Spleen (tissue), 11 donors: ENCODE measurements around the gene LCN10. TPM values are rescaled to one million over a fixed set of nuclear protein-coding genes. Genes with fewer than 3 reads are reported as not detected.
"Not testable (repeated sequence)": the region's sequence is repeated elsewhere in the genome, so short reads cannot be mapped to it uniquely, and the experiment has no call there.

Source experiments
- DNase-seq: peaks from one replicate; pipeline ENCODE4 v3.0.0-alpha.2; 2020
- H3K27ac ChIP-seq, 8 donors: fragments of 200-600 bp; sonication (generic) in 7 of 8; 1 replicate in 4 of 8; 2 replicates in 4 of 8; pipeline versions ENCODE4 v1.5.0 to v1.8.0; 2016 to 2021; ENCODE audit warnings: inconsistent platforms in 4 of 8, mild to moderate bottlenecking in 4 of 8, moderate library complexity in 1 of 8
- H3K27me3 ChIP-seq, 7 donors: fragments of 200-600 bp; sonication (generic) in 6 of 7; replicated peaks in 1 of 7; 1 replicate in 4 of 7; 2 replicates in 3 of 7; pipeline versions ENCODE4 v1.5.0 to v1.8.0; 2016 to 2021; ENCODE audit warnings: inconsistent platforms in 3 of 7, mild to moderate bottlenecking in 1 of 7
- H3K36me3 ChIP-seq, 6 donors: fragments of 200-600 bp; sonication (generic) in 5 of 6; 1 replicate in 4 of 6; 2 replicates in 2 of 6; pipeline versions ENCODE4 v1.5.0 to v1.8.0; 2016 to 2021; ENCODE audit warnings: inconsistent platforms in 2 of 6
- H3K4me1 ChIP-seq, 6 donors: fragments of 200-600 bp; sonication (generic) in 5 of 6; 1 replicate in 3 of 6; 2 replicates in 3 of 6; pipeline versions ENCODE4 v1.5.0 to v1.8.0; 2016 to 2021; ENCODE audit warnings: inconsistent platforms in 3 of 6
- H3K4me3 ChIP-seq, 8 donors: fragments of 200-600 bp; sonication (generic) in 7 of 8; 1 replicate in 4 of 8; 2 replicates in 4 of 8; pipeline versions ENCODE4 v1.5.0 to v1.8.0; 2016 to 2021; ENCODE audit warnings: inconsistent platforms in 4 of 8, mild to moderate bottlenecking in 4 of 8, moderate library complexity in 2 of 8
- H3K9me3 ChIP-seq, 8 donors: fragments of 200-600 bp; sonication (generic) in 7 of 8; 1 replicate in 4 of 8; 2 replicates in 4 of 8; pipeline versions ENCODE4 v1.5.0 to v1.8.0; 2016 to 2021; ENCODE audit warnings: inconsistent platforms in 4 of 8
- CTCF ChIP-seq, 11 experiments: fragments of 200-600 bp in 7 of 11; fragments of 450-650 bp in 4 of 11; sonication (generic) in 4 of 11; IDR thresholded peaks in 8 of 11; conservative IDR thresholded peaks in 3 of 11; 1 replicate in 7 of 11; 2 replicates in 4 of 11; pipeline versions ENCODE4 v1.4.0 to v1.8.0; 2016 to 2021; ENCODE audit warnings: antibody characterized with exemption in 11 of 11, inconsistent platforms in 4 of 11, mild to moderate bottlenecking in 1 of 11
- POLR2A ChIP-seq, 3 donors: fragments of 450-650 bp; IDR thresholded peaks; one replicate each; pipeline ENCODE4 v1.5.1; 2017; ENCODE audit warnings: antibody characterized with exemption in 3 of 3, mild to moderate bottlenecking in 1 of 3
- POLR2AphosphoS5 ChIP-seq, 3 donors: sonication (generic); formaldehyde crosslinking; IDR thresholded peaks; one replicate each; pipeline ENCODE4 v1.5.1; 2017; ENCODE audit warnings: antibody characterized with exemption in 3 of 3
- WGBS, 5 donors: extraction: QIAGEN DNeasy Blood & Tissue Kit in 3 of 5; methylation state at CpG; one replicate each; pipeline versions ENCODE4 v1.1.5 to v1.1.7; 2013 to 2018; 5-methylcytosine and 5-hydroxymethylcytosine counted together
- intact Hi-C: fragments of 100-400 bp; cut with DNase I; formaldehyde crosslinking; loops from one replicate; pipeline ENCODE4 v1.15.0; 2023; ENCODE audit warnings: low total_unique reads
- polyA plus RNA-seq, 3 donors: library from polyadenylated mRNA; stranded (reverse); fragments of 200-250 nt; gene quantifications; one replicate each; pipeline ENCODE4 v1.2.1, GENCODE V29; 2013
- total RNA-seq, 7 donors: library from RNA; depleted of rRNA in 3 of 7; stranded (reverse); fragments of >200 nt in 3 of 7; fragmentation: NEBNext Ultra II Directional in 4 of 7; extraction: Animal tissue kit (Norgen Biotek cat#: 25700) in 4 of 7; gene quantifications; one replicate each; pipeline versions ENCODE4 v1.1.0 to v1.2.1, GENCODE V29; 2016 to 2021
- donor health status: healthy with polysubstance abuse.
- donor health status: DM: no; HTN: no; CAD: no; lungs with moderate emphysema.
- donor health status: DM: no; HTN: no; CAD: no.
- donor health status: Bipolar disorder and iron deficiency.
- donor health status: healthy.
- donor health status: DM: no; HTN: no; CAD: no.
- donor health status: DM: yes; HTN: yes; CAD: no.

The LCN10 gene
- total and polyA plus RNA-seq, 10 donors: 7.2 to 41.3 (median 15.8) TPM

- Histone ChIP-seq H3K4me1 (peaks cover 20 to 38% (median 33%) of the 10 kb centered on the region in 6 donors), H3K9me3 (no peaks in the 10 kb centered on the region), H3K4me3 (no peak overlapping the region), H3K27ac (no peak overlapping the region), H3K27me3 (peaks cover 0 to 50% (median 29%) of the 10 kb centered on the region in 7 donors), H3K36me3 (no peaks in the 10 kb centered on the region)
- no peak for DNase-seq
- TF ChIP-seq POLR2A (IDR thresholded peaks at IDR 0.05) (no peak), POLR2AphosphoS5 (IDR thresholded peaks at IDR 0.05) (no peak), CTCF (IDR thresholded peaks at IDR 0.05 in 8 of 11, conservative IDR thresholded peaks at IDR 0.05 in 3 of 11) (no peak)
- WGBS, 5 donors: 88 to 95% (median 91%) methylated on average over 9 to 24 of the region's 24 CpGs
- intact Hi-C loops: no loop called here
Measured at GRCh38 chr9:136709454-136710109, 33.2 kb downstream of the LCN10 start.

DNA sequence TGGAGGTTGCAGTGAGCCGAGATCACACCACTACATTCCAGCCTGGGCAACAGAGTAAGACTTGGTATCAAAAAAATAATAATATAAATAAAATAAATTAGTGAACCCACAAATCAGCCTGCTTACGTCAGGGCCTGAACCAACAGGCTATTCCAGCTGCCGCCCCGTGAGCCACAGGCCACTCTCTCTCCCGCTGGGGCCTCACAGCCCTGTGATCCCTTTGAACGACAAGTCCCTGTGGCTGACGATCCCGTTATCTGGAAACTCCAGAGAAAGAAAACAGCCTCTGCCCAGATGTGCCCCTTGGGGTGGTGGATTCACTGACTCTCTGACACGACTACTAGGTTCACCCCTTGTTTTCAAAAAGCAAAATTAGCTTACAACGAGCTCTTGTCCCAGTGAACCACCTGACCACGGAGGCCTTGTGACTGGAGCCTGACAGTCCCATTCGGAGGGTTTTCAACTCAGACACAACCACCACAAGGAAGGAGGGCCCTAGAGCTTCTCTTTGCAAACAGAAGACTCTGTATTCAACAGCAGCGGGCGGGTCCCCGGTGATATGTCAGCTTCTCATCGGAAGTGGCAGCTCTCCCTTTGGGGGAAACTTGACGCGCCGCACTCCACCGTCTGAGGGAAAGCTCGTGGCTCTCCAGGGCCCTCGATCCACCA lies 34.8 kb downstream of the LCN10 start:
- H3K9me3 ChIP-seq: no peaks in the 10 kb centered on the region
- no peak overlapping the region for H3K4me3 ChIP-seq
- H3K4me1 ChIP-seq: peaks cover 11 to 35% (median 24%) of the 10 kb centered on the region in 6 donors
- intact Hi-C loops: no loop called here
- no peak overlapping the region for H3K27ac ChIP-seq
- TF ChIP-seq CTCF (IDR thresholded peaks at IDR 0.05 in 8 of 11, conservative IDR thresholded peaks at IDR 0.05 in 3 of 11) (no peak), POLR2AphosphoS5 (IDR thresholded peaks at IDR 0.05) (no peak), POLR2A (IDR thresholded peaks at IDR 0.05) (no peak)
- 83 to 91% (median 86%) methylated on average over 22 of the region's 22 CpGs for WGBS, 5 donors
- DNase-seq: no peak
- peaks cover 0 to 34% (median 13%) of the 10 kb centered on the region in 7 donors for H3K27me3 ChIP-seq
- no peaks in the 10 kb centered on the region for H3K36me3 ChIP-seq

DNA sequence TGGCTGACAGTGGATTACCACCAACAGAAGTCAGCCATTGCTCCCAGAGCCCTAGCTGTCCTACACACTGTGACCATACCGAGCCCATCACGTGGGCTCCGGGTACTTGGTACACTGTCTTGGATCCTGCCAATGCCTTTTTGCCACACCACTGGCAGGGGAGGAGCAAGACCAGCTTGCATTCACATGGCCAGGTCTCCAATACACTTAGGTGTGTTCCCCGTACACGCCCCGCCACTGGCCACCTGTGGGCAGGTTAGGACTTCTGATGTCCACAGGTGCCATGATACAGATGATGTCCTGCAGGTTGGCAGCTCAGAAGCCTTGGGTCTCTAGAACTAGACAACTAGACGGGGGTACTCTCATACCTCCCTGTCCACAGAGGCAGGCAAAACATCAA lies 35.7 kb downstream of the LCN10 start:
- 83 to 96% (median 93%) methylated on average over 7 of the region's 7 CpGs for WGBS, 5 donors
- Histone ChIP-seq H3K36me3 (no peaks in the 10 kb centered on the region), H3K9me3 (no peaks in the 10 kb centered on the region), H3K27ac (no peak overlapping the region), H3K4me1 (peaks cover 5 to 34% (median 20%) of the 10 kb centered on the region in 6 donors), H3K4me3 (no peak overlapping the region), H3K27me3 (peaks cover 0 to 26% (median 6%) of the 10 kb centered on the region in 7 donors)
- no peak for DNase-seq
- intact Hi-C loops: no loop called here
- TF ChIP-seq POLR2A (IDR thresholded peaks at IDR 0.05) (no peak), CTCF (IDR thresholded peaks at IDR 0.05 in 8 of 11, conservative IDR thresholded peaks at IDR 0.05 in 3 of 11) (no peak), POLR2AphosphoS5 (IDR thresholded peaks at IDR 0.05) (no peak)

GRCh38 chr9:136705564-136705963 lies 37.2 kb downstream of the LCN10 start:
- 25 to 44% (median 36%) methylated on average over 7 of the region's 7 CpGs for WGBS, 5 donors
- peaks cover 8 to 40% (median 25%) of the 10 kb centered on the region in 6 donors for H3K4me1 ChIP-seq
- no peaks in the 10 kb centered on the region for H3K9me3 ChIP-seq
- intact Hi-C loops: no loop called here
- TF ChIP-seq CTCF (IDR thresholded peaks at IDR 0.05 in 8 of 11, conservative IDR thresholded peaks at IDR 0.05 in 3 of 11): no peak
- TF ChIP-seq POLR2AphosphoS5 (IDR thresholded peaks at IDR 0.05): no peak
- no peak for TF ChIP-seq POLR2A (IDR thresholded peaks at IDR 0.05)
- no peak for DNase-seq
- peaks cover 0 to 23% (median 0%) of the 10 kb centered on the region in 7 donors for H3K27me3 ChIP-seq
- H3K4me3 ChIP-seq: no peak overlapping the region
- H3K36me3 ChIP-seq: no peaks in the 10 kb centered on the region
- no peak overlapping the region for H3K27ac ChIP-seq

- H3K4me1 ChIP-seq: peaks cover 13 to 48% (median 33%) of the 10 kb centered on the region in 6 donors
- H3K27me3 ChIP-seq: peaks cover 0 to 23% (median 0%) of the 10 kb centered on the region in 7 donors
- H3K4me3 ChIP-seq, H3K27ac ChIP-seq, intact Hi-C loops, DNase-seq, H3K36me3 ChIP-seq, H3K9me3 ChIP-seq: not testable (repeated sequence)
- WGBS, 5 donors: 89 to 96% (median 93%) methylated on average over 8 of the region's 8 CpGs
Measured at GRCh38 chr9:136704741-136705140, 38.0 kb downstream of the LCN10 start.
